ENCODE measurements around the gene TCP11.

DNA sequence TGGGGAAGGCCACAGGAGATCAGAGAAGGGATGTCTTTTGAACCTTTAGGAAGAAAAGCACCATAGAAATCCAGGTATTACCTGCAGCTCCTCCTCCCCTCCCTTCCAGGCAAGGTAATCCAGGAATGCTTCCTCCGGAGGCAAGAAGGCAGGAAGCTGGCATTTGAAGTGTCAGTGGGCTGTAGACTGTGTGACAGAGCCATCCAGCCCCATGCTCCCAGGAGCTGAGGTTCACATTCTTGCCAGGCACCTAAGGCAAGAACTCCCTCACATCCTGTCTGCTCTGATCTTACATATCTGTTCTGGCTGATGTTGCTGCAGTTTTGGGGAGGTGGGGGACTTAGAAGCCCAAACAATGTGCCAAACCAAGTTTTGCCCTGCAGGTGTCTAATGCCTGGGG lies 44.8 kb upstream of the TCP11 start:
- TF ChIP-seq CTCF (conservative IDR thresholded peaks at IDR 0.05; ENCODE audit: low read length) (no peak), EZH2phosphoT487 (IDR thresholded peaks at IDR 0.05; ENCODE audit: borderline replicate concordance) (no peak)
